Measurements from ENCODE around the gene EHBP1L1.
"Not testable (repeated sequence)": the region's sequence is repeated elsewhere in the genome, so short reads cannot be mapped to it uniquely, and the experiment has no call there.

The EHBP1L1 gene

DNA sequence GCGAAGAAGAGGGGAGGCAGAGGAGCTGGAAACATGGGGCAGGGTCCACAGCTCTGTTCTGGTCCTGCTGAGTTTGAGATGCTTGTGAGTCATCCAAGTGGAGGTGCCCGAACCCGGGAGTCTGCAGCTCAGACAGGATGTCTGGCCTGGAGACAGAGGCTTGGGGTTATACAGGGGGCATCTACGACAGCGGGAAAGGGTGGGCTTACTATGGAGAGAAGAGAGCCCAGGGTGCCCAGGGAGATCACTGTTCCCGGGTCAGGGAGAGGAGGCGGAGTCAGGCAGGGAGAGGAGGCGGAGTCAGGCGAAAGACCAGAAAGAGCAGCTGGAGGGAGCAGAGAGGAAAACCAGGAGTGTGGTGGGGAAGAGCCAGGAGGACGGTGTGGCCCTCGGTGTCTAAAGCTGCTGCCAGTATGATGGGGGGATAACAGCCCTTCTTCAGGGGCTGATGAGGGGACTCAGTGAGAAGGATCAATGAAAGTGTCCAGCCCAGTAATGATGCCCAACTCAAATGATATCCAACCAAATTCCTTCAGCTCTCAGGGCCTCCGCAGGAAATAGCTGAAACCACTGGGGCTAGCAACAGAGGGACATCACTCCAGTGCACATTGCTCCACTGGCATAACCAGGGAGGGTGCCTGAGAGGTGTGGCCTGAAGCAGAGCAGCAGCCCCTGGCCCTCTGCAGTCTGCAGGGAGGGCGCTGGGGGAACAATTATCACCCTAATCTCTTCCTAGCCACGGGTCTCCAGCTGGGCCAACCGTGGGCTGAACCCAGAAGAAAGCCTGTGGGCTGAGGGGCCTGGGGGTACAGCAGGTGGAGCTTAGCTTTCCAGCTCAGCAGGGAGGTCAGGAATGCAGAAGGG, 15.1 kb upstream of the EHBP1L1 start:
- no peak for FAIRE-seq

DNA sequence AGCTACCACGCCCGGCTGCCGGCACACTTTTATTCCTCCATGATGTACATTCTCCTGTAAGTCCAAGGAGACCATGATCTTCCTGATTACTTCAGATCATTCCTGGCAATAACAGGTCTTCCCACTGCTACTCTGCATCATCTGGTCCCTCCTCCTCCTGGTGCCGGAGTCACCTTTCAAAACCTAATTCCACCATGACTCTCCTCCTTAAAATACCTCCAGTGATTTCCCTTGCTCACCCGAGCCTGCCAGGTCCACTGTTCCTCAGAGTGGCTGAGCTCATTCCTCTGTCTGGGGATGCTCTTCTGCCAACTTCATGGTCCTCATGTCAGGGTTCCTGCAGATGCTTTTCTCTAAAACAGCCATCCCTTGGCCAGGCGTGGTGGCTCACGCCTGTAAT, 13.8 kb upstream of the EHBP1L1 start:
- FAIRE-seq, result no peak

GRCh38 chr11:65562788-65563187, 13.1 kb upstream of the EHBP1L1 start:
- FAIRE-seq, result no peak

GRCh38 chr11:65563601-65564000, 12.3 kb upstream of the EHBP1L1 start:
- no peak for FAIRE-seq

- FAIRE-seq, result not testable (repeated sequence)
These were observed 10.8 kb upstream of the EHBP1L1 start for GRCh38 chr11:65564879-65565559.

GRCh38 chr11:65565624-65566453, 10.0 kb upstream of the EHBP1L1 start:
- FAIRE-seq, result no peak

GRCh38 chr11:65569164-65569972, 6.5 kb upstream of the EHBP1L1 start:
- no peak for FAIRE-seq

DNA sequence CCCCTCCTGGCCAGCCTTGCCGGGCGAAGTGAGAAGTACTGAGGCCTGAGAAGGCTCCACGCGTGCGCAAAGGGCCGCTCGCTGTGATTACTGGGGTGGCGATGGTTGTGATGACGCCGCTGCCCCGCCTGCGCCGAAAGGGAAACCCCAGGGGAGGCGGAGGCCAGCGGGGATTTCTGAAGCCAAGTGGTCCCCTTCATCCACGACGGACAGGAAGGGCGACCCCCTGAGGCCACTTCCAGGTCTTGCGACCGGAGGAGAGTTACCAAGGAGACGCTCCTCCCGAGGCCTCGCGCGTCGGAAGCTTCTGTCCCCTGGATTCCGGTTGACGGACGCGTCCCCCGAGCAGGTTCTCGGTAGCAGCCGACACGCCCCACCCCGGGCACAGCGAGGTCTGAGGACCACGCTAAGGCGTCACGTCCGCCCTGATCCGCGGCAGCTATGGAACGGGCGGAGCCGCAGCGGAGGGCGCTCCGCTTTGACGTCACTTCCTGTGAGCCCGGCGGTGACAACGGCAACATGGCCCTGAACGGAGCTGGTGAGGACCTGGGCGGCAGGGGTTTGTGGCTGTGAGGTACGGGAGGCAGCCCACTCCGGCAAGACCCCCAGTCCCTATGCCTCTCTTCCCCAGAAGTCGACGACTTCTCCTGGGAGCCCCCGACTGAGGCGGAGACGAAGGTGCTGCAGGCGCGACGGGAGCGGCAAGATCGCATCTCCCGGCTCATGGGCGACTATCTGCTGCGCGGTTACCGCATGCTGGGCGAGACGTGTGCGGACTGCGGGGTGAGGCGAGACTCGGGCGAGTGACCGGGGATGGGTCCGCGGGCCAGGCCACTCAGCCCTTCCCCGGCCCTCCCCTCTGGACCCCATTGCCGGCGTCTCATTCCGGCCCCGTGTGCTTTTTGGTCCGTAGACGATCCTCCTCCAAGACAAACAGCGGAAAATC, 5.6 kb upstream of the EHBP1L1 start, which contains the start of gene ZNRD2:
Gene ZNRD2, plus strand, starts transcription at position 505 of the 946 bp plus-strand sequence. Its CDS starts 15 bp downstream, at position 520.
- peak; percentile 74 for FAIRE-seq

DNA sequence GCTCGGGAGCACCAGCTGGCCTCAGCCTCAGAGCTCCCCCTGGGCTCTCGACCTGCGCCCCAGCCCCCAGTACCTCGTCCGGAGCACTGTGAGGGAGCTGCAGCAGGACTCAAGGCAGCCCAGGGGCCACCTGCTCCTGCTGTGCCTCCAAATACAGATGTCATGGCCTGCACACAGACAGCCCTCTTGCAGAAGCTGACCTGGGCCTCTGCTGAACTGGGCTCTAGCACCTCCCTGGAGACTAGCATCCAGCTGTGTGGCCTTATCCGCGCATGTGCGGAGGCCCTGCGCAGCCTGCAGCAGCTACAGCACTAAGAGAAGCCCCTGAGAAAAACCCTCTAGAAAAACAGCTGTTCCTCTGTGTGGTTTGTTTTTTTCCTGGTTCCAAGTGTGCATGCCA, 4.4 kb upstream of the EHBP1L1 start:
- no peak for FAIRE-seq

DNA sequence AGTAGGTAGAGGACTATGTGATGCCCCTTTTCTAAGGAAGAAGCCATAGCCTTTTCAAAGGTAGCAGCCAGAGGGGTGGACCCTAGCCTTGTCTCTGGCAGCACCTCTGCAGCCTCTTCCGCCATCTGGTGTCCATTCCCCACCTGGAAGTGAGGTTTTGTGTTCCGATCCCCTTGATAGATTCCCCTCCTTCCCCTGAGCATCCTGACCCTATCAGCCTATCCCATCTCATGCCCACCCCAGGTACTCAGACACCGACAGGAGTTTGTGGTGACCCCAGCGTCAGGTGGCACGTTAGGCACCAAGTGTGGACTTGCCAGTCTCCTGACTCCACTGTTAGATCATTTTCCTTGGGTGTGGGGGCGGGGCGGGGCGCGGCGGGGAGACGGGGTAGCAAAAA, 3.9 kb upstream of the EHBP1L1 start:
- FAIRE-seq, result no peak

DNA sequence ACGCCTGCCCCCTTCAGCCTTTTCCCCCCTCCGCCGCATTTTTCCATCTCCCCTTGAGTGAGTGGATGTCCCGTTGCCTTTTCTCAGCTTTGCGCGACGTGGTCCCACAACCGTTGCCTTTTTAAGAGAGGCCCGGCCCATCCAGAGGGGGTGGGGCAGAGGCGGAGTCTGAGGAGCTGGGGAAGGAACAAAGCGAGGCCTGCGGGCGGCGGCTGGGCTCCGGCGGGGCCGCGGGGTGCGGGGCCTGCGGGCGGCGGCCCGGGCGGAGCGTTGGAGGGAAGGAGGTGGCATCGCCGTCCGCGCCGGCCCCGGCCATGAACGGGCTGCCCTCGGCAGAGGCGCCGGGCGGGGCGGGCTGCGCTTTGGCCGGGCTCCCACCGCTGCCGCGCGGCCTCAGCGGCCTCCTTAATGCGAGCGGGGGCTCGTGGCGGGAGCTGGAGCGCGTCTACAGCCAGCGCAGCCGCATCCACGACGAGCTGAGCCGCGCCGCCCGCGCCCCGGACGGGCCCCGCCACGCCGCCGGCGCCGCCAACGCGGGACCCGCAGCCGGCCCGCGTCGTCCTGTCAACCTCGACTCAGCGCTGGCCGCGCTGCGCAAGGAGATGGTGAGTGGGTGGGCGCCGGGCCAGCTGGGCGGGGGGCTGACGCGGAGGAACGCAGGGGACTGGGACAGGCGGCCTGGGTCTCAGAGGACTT, 3.3 kb upstream of the EHBP1L1 start, which contains the start of gene FAM89B:
Gene FAM89B, plus strand, starts transcription at position 183 of the 696 bp plus-strand sequence. Its CDS starts 132 bp downstream, at position 315.
- FAIRE-seq, result no peak

DNA sequence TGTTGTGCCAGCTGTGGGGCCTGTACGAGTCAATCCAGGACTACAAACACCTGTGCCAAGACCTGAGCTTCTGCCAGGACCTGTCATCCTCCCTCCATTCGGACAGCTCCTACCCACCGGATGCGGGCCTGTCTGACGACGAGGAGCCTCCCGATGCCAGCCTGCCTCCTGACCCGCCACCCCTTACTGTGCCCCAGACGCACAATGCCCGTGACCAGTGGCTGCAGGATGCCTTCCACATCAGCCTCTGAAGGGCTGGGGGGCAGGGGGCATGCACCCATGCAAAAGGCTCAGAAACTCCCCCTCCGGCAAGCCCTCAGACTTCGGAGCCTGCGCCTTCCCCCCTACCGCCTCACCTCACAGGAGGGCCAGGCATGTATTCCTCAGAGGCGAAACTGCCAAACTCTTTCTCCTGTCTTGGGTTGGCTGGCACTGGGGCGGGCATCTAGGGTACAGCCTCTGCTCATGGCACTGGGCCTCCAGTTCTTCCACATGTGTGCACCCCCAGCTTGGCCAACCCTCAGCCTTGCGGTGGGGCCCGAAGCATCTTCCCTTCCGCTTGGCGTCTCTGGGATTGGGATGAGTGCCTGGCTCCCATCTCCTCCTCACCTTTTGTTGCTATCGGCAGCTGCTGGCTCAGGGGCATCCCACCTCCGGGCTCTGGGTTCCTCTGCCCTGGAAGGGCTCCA, 2.3 kb upstream of the EHBP1L1 start:
- no peak for FAIRE-seq

- no peak for FAIRE-seq
These were observed 1.6 kb upstream of the EHBP1L1 start for GRCh38 chr11:65574109-65574810.

DNA sequence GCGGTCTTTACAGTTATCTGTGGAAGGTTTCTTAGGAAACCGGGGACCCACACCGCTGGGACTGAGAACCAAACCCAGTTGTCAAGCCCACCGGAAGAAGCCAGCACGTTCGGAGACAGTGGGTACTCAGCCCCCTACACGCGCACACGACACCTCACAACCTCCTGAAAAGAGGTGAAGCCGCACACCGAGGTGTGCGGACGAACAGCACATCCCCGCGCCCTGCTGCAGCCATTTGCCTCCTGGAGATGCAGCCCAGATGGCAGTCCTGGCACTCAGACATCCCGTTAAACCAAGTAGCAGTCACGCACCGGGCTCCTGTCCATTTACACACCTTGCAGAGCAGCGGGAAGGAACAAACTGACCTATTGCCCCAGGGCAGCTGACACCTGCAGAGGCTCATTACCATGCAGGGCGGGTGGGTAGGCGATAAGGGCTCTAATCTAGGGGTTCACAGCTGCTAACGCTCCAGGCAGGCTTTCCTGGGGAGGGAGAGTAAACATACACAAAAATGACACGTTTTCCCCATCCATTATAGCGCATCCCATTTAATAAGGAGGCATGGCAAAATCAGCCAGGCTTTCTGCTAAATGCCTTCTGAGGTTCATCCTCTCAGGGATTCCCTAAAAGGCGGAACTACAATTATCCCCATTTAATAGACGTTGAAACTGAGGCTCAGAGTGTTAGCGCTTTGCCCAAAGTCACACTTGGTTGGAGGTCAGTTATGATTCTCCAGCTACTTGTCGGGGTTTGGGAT, 864 bp upstream of the EHBP1L1 start:
- no peak for FAIRE-seq

- FAIRE-seq, result no peak
These were observed 496 bp downstream of the EHBP1L1 start for GRCh38 chr11:65576232-65576866.

DNA sequence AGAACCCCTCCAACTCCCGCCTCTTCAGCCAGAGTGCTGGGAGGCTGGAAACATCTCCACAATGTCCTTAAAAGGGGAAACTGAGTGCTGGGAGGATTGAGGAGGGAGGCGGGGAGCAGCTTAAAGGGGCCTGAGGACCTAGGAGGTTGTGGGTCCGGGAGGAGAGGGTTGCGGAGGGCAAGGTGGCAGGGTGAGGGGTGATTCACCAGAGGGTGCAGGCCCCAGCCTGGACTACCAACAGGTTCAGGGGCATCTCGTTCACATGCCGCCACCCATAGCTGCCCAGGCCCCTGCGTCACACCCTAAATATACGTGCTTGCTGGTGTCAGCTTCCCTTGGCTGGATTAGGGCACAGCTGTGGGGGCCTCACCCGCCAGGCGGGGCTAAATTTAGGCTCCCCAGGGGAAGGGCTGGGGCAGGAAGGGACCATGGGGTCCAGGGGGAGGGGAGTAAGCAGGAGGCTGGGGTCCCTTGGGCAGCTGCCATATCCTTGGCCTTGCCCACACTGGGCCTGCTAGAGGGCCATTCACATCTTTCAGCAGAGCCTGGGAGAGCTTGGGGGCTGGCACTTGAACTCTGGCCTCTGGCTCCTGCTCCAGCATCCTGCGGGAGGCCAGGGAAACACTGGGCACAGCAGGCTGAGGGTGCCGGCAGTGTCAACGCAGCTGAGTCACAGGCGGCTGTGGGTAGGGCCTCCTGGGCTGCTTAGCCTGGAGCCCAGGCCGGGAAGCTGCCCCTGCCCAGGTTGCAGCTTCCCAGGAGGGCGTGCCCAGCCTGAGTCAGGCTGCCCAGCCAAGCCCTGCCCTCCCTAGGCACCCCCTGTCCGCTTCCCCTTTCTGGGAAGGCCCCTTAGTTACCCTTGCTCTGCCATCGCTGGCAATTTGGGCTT, 1.3 kb downstream of the EHBP1L1 start:
- FAIRE-seq, result no peak

DNA sequence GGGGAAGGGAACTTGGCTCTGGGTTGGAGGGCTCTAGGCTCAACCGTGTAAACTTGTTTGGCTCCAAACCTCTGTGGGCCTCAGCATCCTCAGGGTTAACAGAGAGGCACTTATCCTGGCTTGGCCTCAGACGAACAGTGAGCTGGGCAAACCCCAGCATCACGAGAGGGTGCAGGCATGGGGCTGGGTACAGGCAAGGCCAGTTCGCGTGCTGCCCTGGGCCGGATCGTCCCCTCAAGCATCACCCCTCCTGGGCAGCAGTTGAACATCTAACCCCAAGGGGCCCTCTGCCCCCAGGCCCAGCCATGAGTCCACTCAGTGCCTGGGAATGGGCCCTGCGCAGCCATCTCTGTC, 1.9 kb downstream of the EHBP1L1 start:
- no peak for FAIRE-seq
